ENCODE data around the gene KCNK3.

DNA sequence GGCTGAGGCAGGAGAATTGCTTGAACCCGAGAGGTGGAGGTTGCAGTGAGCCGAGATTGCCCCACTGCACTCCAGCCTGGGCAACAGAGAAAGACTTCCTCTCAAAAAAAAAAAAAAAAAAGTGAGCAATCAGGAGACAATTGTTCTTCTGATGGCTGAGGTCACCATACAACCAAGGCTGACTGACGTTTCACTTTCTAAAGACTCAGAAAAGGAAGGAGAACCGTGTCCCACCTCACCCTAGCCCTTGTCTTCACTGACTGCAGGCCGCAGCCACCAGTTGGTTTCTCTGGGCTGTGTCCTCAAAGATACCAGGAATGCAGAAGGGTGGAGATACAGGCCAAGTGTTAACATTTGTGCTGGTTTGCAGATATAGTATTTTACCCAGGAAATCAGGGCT, 63.8 kb downstream of the KCNK3 start:
- no peak for TF ChIP-seq RFX5 (IDR thresholded peaks at IDR 0.05; ENCODE audit: low read length)
- TF ChIP-seq EP300 (IDR thresholded peaks at IDR 0.05; ENCODE audit: borderline replicate concordance in 1 of 2, low read depth in 1 of 2, low read length in 1 of 2) = no peak
- TF ChIP-seq, protein P1, sequence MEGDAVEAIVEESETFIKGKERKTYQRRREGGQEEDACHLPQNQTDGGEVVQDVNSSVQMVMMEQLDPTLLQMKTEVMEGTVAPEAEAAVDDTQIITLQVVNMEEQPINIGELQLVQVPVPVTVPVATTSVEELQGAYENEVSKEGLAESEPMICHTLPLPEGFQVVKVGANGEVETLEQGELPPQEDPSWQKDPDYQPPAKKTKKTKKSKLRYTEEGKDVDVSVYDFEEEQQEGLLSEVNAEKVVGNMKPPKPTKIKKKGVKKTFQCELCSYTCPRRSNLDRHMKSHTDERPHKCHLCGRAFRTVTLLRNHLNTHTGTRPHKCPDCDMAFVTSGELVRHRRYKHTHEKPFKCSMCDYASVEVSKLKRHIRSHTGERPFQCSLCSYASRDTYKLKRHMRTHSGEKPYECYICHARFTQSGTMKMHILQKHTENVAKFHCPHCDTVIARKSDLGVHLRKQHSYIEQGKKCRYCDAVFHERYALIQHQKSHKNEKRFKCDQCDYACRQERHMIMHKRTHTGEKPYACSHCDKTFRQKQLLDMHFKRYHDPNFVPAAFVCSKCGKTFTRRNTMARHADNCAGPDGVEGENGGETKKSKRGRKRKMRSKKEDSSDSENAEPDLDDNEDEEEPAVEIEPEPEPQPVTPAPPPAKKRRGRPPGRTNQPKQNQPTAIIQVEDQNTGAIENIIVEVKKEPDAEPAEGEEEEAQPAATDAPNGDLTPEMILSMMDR (IDR thresholded peaks at IDR 0.05) = no peak
- no peak for TF ChIP-seq JUND (IDR thresholded peaks at IDR 0.05)
- TF ChIP-seq YY1 (IDR thresholded peaks at IDR 0.05; ENCODE audit: low read depth) = no peak
- no peak for TF ChIP-seq POLR2AphosphoS5 (IDR thresholded peaks at IDR 0.05; ENCODE audit: low read depth, low read length)
- TF ChIP-seq, protein P2, sequence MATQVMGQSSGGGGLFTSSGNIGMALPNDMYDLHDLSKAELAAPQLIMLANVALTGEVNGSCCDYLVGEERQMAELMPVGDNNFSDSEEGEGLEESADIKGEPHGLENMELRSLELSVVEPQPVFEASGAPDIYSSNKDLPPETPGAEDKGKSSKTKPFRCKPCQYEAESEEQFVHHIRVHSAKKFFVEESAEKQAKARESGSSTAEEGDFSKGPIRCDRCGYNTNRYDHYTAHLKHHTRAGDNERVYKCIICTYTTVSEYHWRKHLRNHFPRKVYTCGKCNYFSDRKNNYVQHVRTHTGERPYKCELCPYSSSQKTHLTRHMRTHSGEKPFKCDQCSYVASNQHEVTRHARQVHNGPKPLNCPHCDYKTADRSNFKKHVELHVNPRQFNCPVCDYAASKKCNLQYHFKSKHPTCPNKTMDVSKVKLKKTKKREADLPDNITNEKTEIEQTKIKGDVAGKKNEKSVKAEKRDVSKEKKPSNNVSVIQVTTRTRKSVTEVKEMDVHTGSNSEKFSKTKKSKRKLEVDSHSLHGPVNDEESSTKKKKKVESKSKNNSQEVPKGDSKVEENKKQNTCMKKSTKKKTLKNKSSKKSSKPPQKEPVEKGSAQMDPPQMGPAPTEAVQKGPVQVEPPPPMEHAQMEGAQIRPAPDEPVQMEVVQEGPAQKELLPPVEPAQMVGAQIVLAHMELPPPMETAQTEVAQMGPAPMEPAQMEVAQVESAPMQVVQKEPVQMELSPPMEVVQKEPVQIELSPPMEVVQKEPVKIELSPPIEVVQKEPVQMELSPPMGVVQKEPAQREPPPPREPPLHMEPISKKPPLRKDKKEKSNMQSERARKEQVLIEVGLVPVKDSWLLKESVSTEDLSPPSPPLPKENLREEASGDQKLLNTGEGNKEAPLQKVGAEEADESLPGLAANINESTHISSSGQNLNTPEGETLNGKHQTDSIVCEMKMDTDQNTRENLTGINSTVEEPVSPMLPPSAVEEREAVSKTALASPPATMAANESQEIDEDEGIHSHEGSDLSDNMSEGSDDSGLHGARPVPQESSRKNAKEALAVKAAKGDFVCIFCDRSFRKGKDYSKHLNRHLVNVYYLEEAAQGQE (IDR thresholded peaks at IDR 0.05; ENCODE audit: low read depth, low read length) = no peak
- TF ChIP-seq RAD21 (IDR thresholded peaks at IDR 0.05; ENCODE audit: low read length) = no peak
- no peak for TF ChIP-seq CHD2 (IDR thresholded peaks at IDR 0.05; ENCODE audit: low read length, partially characterized antibody)

All from SK-N-SH (cell line).